Mucosa of stomach (tissue), 1 donor: ENCODE results near the gene ARHGEF26.

Source experiments
- H3K27me3 ChIP-seq: one replicate; pipeline ENCODE4 v1.7.0; 2013; ENCODE audit warnings: mild to moderate bottlenecking, low read length; ENCODE audit not compliant: control insufficient read depth, insufficient read depth
- H3K36me3 ChIP-seq: one replicate; pipeline ENCODE4 v1.7.0; 2013; ENCODE audit warnings: low read length; ENCODE audit not compliant: control insufficient read depth, insufficient read depth
- H3K4me1 ChIP-seq: one replicate; pipeline ENCODE4 v1.7.0; 2013; ENCODE audit warnings: mild to moderate bottlenecking, low read length; ENCODE audit not compliant: control insufficient read depth, insufficient read depth
- H3K4me3 ChIP-seq: one replicate; pipeline ENCODE4 v1.7.0; 2013; ENCODE audit warnings: low read length
- H3K9ac ChIP-seq: one replicate; pipeline ENCODE4 v1.7.0; 2013; ENCODE audit warnings: mild to moderate bottlenecking, low read length, moderate library complexity
- H3K9me3 ChIP-seq: one replicate; pipeline ENCODE4 v1.7.0; 2013; ENCODE audit warnings: mild to moderate bottlenecking, low read length, moderate library complexity; ENCODE audit not compliant: control insufficient read depth
- donor health status: Pancreatic carcinoma.

The ARHGEF26 gene

DNA sequence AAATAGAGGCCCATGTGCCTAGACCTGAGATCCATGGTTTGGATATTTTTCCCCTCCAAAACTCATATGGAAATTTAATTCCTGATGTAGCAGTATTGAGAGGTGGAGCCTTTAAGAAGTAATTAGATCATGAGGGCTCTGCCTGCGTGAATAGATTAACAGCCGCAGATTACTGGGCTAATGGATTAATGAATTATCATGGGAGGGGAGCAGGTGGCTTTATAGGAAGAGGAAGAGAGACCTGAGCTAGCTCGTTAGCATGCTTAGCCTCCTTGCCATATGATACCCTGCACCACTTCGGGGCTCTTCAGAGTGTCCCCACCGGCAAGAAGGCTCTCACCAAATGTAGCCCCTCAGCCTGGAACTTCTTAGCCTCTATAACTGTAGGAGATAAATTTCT lies 15.8 kb downstream of the ARHGEF26 start:
- Histone ChIP-seq H3K4me3 (no peak overlapping the region), H3K27me3 (no peaks in the 10 kb centered on the region), H3K36me3 (no peaks in the 10 kb centered on the region), H3K9ac (no peak overlapping the region), H3K4me1 (peaks cover 20% of the 10 kb centered on the region), H3K9me3 (no peaks in the 10 kb centered on the region)

DNA sequence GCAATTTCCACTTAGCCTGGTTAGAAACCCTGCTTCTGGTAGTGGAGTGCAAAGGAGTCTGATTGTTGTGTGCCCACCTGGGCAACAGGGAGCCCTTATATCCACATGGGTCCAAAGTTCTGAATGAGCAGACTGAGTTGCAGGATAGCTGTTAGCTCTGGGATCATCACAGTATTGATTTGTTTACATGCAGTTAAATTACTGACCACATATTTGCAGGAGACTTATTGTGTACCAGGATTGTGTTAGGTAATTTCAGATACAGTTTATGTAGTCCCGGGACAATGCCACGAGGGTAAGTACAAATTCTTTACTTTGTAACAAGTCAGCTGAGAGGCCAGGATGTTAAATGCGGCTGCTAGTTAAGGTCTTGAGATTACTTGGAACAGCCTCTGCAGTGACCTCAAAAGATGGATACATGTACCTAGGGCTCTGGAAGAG lies 18.8 kb downstream of the ARHGEF26 start:
- Histone ChIP-seq H3K36me3 (no peaks in the 10 kb centered on the region), H3K9me3 (no peaks in the 10 kb centered on the region), H3K4me3 (no peak overlapping the region), H3K4me1 (peaks cover 20% of the 10 kb centered on the region), H3K9ac (no peak overlapping the region), H3K27me3 (no peaks in the 10 kb centered on the region)

DNA sequence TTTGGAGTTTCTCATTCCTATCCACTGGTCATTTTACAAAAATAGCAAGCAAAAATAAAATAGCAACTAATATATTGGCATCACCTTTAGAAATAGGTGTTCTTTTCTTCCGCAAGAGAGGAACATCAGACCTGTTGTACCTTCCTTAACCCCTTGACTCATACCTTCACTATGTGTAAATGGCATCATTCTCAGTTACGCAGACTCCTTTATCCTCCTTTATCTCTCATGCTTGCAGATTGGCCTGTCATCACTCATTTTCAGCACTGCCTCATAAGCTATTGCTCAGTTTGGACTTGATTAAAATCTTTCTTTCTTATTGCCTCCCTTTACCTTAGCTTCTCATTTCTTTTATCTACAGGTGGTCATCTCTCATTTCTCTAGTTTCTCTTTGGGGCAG lies 21.4 kb downstream of the ARHGEF26 start:
- H3K4me3 ChIP-seq = no peak overlapping the region
- no peaks in the 10 kb centered on the region for H3K9me3 ChIP-seq

DNA sequence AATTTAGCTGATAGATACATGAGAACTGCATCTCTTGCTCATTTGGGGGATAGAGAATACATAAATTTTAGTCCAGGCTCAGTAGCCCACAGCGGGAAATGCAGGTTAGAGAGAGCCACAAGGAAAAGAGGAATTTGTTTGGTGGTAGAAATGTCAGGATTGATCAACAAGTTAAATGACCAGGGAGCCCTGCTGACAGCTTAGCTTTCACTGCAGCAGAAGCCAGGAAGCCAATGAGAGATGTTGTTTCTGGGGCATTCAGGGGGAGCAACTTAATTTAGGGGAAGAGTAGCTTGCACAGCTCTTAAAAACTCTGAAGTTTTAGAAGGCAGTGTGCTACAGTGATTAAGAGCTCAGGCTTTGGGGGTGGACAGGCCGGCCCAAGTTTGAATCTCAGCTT lies 22.7 kb downstream of the ARHGEF26 start:
- H3K9ac ChIP-seq = no peak overlapping the region
- H3K9me3 ChIP-seq = no peaks in the 10 kb centered on the region
- H3K36me3 ChIP-seq = no peaks in the 10 kb centered on the region
- H3K4me1 ChIP-seq = peaks cover 4% of the 10 kb centered on the region
- H3K4me3 ChIP-seq = no peak overlapping the region
- H3K27me3 ChIP-seq = no peaks in the 10 kb centered on the region

More for the DNA sequence above, 21.4 kb downstream of the ARHGEF26 start:
- Histone ChIP-seq H3K27me3 (no peaks in the 10 kb centered on the region), H3K36me3 (no peaks in the 10 kb centered on the region), H3K4me1 (peaks cover 4% of the 10 kb centered on the region), H3K9ac (no peak overlapping the region)

DNA sequence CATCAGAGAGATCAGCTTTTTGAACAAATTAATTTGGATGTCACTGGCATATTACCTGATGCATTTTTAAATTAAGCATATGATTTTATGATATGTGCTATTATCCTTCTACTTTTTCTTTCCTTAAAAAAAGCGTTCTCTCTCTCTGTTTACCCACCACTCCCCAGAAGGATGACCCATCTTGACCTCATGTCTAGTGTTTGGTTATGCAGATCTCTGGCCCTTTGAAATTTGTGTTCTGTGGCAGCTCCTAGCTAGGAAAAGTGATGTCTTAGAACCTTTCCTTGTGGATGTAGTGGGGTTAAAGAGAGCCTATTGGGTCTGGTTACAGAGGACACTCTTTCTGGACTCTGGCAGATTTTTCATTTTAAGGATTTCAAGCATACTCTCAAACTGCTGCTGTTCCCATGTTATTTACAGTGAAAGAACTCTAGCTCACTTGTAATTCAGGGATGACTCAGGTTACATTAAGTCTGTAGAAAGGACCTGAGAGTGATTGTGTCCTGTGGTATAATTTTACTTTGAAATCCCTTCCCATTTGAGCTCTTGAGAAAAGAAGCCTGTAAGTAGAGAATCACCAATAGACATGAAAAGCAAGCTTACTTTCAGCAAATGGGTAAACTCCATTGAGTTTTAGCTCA lies 23.8 kb downstream of the ARHGEF26 start:
- no peaks in the 10 kb centered on the region for H3K27me3 ChIP-seq
- H3K4me3 ChIP-seq = no peak overlapping the region
- H3K9ac ChIP-seq = no peak overlapping the region
- H3K9me3 ChIP-seq = no peaks in the 10 kb centered on the region
- H3K36me3 ChIP-seq = no peaks in the 10 kb centered on the region
- H3K4me1 ChIP-seq = peaks cover 4% of the 10 kb centered on the region

DNA sequence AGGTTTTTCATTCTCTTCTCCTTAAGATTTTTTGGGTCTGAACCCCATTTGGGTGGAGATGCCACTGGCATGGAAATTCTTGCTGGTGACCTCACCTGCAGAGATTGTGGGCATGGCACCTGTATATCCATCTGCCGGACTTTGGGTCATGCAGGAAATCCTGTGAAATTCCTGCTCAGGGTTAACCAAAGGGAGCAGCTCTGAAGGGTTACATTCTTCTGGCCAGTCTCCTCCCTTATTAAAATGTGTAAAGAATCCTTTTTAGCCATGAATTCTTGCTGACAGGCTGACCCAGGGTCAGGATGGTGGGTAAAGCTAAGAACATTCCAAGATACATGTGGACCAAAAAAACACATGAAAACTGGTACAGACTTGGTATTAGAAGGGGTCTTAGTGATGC lies 27.4 kb downstream of the ARHGEF26 start:
- no peak overlapping the region for H3K9ac ChIP-seq
- no peaks in the 10 kb centered on the region for H3K36me3 ChIP-seq
- H3K27me3 ChIP-seq = no peaks in the 10 kb centered on the region
- no peaks in the 10 kb centered on the region for H3K9me3 ChIP-seq
- no peak overlapping the region for H3K4me3 ChIP-seq
- no peaks in the 10 kb centered on the region for H3K4me1 ChIP-seq

DNA sequence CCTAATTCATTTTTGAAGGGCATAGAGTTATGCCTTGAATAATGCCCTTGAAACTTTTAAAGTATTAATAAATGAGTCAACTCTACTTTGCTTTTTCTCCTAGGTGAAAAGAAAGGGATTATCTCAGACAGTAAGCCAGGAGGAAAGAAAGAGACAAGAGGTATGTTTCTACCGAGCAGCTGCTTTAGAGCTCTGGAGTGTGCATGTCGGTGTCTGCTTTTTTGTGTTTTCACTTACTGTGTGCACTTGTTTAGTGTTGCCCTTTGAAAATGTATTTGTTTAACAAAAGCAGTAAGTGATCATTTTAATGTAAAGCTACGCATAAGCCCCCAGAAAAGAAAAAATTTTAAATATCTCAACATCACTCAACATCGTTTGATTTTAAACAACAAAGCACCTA lies 28.1 kb downstream of the ARHGEF26 start:
- Histone ChIP-seq H3K36me3 (no peaks in the 10 kb centered on the region), H3K4me1 (no peaks in the 10 kb centered on the region), H3K4me3 (no peak overlapping the region), H3K27me3 (no peaks in the 10 kb centered on the region), H3K9ac (no peak overlapping the region), H3K9me3 (no peaks in the 10 kb centered on the region)

DNA sequence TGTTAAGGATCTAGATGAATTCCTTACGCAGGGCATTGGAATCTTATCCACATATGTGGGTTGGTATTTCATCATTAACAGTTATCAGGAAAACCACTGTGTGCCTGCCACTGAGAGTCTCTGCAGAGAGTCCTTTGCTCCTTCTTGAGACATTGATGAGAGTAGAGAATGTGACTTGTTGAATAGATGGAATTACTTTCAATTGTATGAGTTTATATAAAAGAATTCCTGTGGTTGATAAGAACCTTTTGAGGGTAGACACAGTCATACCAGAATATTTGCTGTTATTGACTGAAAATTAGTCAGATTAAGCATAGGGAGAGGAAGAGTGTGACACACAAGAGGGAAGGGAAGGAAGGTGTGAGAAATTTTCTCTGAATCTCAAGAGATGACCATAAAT lies 30.8 kb downstream of the ARHGEF26 start:
- Histone ChIP-seq H3K36me3 (no peaks in the 10 kb centered on the region), H3K27me3 (no peaks in the 10 kb centered on the region), H3K9ac (no peak overlapping the region), H3K9me3 (no peaks in the 10 kb centered on the region), H3K4me3 (no peak overlapping the region), H3K4me1 (no peaks in the 10 kb centered on the region)

DNA sequence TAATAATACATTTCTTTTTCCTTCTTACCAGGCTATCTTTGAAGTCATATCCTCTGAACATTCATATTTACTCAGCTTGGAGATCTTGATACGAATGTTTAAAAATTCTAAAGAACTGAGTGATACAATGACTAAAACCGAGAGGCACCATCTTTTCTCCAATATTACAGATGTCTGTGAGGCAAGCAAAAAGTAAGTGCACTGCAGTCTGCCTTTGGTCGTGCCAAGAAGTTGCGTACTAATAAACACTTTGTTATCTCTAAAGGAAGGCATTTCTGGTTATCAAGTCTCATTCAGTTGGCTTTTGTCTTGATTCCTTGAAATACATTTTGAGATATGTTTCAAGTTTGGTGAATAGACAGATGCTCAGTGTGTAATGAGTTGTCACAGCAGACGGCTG lies 31.6 kb downstream of the ARHGEF26 start:
- Histone ChIP-seq H3K4me3 (no peak overlapping the region), H3K9me3 (no peaks in the 10 kb centered on the region), H3K36me3 (no peaks in the 10 kb centered on the region), H3K27me3 (no peaks in the 10 kb centered on the region), H3K9ac (no peak overlapping the region), H3K4me1 (no peaks in the 10 kb centered on the region)

DNA sequence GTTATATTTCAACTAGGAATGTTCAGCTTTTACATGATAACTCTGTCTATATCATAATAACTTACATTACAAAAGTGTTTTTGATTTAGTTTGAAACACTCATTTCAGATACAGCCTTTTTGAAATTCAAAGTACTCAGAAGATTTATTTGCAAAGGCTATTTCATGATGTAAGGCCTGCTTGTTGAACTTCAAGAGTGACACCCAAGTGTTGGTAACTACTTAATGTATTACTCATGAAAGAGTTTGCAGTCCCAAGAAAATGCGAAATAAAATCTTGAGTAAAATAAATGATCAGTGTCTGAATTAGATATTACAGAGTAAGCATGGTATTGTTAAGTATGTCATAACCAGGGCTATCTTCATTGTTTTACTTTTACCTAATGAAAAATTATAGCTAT lies 35.3 kb downstream of the ARHGEF26 start:
- Histone ChIP-seq H3K9ac (no peak overlapping the region), H3K9me3 (no peaks in the 10 kb centered on the region), H3K4me3 (no peak overlapping the region), H3K36me3 (no peaks in the 10 kb centered on the region), H3K4me1 (no peaks in the 10 kb centered on the region), H3K27me3 (no peaks in the 10 kb centered on the region)

DNA sequence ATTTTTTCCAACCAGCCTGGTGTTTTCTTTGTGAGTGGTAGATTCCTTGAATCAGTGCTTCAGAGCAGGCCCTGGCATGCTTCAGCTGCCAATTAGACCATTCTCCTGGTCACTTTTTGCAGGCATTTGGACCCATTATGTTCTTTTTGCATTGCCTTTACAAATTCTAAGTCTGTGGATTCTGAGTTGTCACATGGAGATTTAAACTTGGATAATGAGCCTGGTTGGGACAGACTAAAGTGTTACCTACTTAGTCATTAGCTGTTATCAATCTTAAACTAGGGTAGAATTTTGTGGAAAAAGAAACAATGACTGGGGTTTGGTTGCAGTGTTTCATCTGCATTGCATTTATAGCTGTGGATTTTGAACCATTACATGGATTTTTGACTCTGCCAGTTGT lies 40.6 kb downstream of the ARHGEF26 start:
- Histone ChIP-seq H3K36me3 (no peaks in the 10 kb centered on the region), H3K4me1 (no peaks in the 10 kb centered on the region), H3K4me3 (no peak overlapping the region), H3K9ac (no peak overlapping the region), H3K27me3 (no peaks in the 10 kb centered on the region), H3K9me3 (no peaks in the 10 kb centered on the region)

DNA sequence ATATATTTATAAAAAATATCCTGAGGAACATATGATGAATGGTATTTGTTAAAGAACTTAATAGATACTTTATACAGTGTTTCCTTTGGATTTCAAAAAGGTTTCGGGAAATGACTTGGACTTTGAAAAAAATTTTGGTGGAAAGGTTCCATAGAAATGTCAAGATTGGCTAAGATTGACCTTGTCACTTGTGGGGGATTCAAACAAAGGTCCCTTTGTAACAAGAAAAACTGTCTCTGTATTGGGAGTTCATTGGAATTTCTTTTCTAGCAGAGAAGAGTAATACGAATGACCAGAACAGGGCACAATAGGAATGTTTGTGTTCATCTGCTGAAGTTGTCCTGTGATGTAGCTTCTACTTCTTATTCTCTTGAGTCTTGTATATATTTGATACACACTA lies 43.2 kb downstream of the ARHGEF26 start:
- H3K4me1 ChIP-seq = no peaks in the 10 kb centered on the region
- no peaks in the 10 kb centered on the region for H3K27me3 ChIP-seq
- no peaks in the 10 kb centered on the region for H3K36me3 ChIP-seq
- H3K9ac ChIP-seq = no peak overlapping the region
- H3K4me3 ChIP-seq = no peak overlapping the region
- no peaks in the 10 kb centered on the region for H3K9me3 ChIP-seq
